ENCODE measurements around the gene LRRC2.

The LRRC2 gene

GRCh38 chr3:46504789-46505188 lies 61.3 kb downstream of the LRRC2 start:
- no peaks in the 10 kb centered on the region for H3K4me1 ChIP-seq (ENCODE audit: control insufficient read depth, insufficient read depth, low read depth, low read length)
- no peak overlapping the region for H3K4me2 ChIP-seq (ENCODE audit: low read length, poor library complexity, severe bottlenecking)
- peaks cover 0 to under 1% of the 10 kb centered on the region in 2 experiments for H3K27me3 ChIP-seq (ENCODE audit: control insufficient read depth in 1 of 2, insufficient read depth in 1 of 2, low read length in 2 of 2)
- no peak for DNase-seq
- no peaks in the 10 kb centered on the region for H3K36me3 ChIP-seq (ENCODE audit: control insufficient read depth in 1 of 2, insufficient read depth in 2 of 2, low read depth in 1 of 2, low read length in 2 of 2)
- no peak overlapping the region for H2BK15ac ChIP-seq (ENCODE audit: low read depth, poor library complexity, severe bottlenecking)
- WGBS: 90% methylated on average over 5 of the region's 5 CpGs
- no peak overlapping the region for H2BK12ac ChIP-seq (ENCODE audit: low read length in 2 of 2)
- H2AFZ ChIP-seq (ENCODE audit: low read depth, low read length): no peak overlapping the region
- no peak overlapping the region for H3K9ac ChIP-seq (ENCODE audit: low read length)
- H2AK5ac ChIP-seq (ENCODE audit: low read length, severe bottlenecking): no peak overlapping the region
- no peak overlapping the region for H3K4me3 ChIP-seq (ENCODE audit: insufficient read depth in 1 of 2, low read depth in 1 of 2, low read length in 2 of 2)
- no peak overlapping the region for H4K8ac ChIP-seq (ENCODE audit: low read length)
- H3K9me3 ChIP-seq (ENCODE audit: control insufficient read depth, low read length): no peaks in the 10 kb centered on the region
- no peak overlapping the region for H3K4ac ChIP-seq (ENCODE audit: low read depth in 1 of 2, low read length in 2 of 2)
- H3K79me1 ChIP-seq (replicated peaks; ENCODE audit: low read length, poor library complexity, severe bottlenecking): no peaks in the 10 kb centered on the region
- no peak overlapping the region for H3K23ac ChIP-seq (ENCODE audit: low read length in 2 of 2)
- H3K18ac ChIP-seq (ENCODE audit: low read depth in 1 of 2, low read length in 2 of 2): no peak overlapping the region
- no peak overlapping the region for H3K14ac ChIP-seq (ENCODE audit: low read length in 2 of 2)
- H2BK5ac ChIP-seq (ENCODE audit: low read depth, low read length, poor library complexity, severe bottlenecking): no peak overlapping the region
- H4K91ac ChIP-seq (ENCODE audit: low read length): no peak overlapping the region
- H2BK120ac ChIP-seq (ENCODE audit: low read depth, low read length): no peak overlapping the region
- no peak overlapping the region for H3K27ac ChIP-seq (ENCODE audit: low read length, poor library complexity, severe bottlenecking)

GRCh38 chr3:46503200-46503874 lies 62.8 kb downstream of the LRRC2 start:
- Histone ChIP-seq H2AFZ (ENCODE audit: low read depth, low read length) (no peak overlapping the region), H3K4ac (ENCODE audit: low read depth in 1 of 2, low read length in 2 of 2) (no peak overlapping the region), H2BK15ac (ENCODE audit: low read depth, poor library complexity, severe bottlenecking) (no peak overlapping the region), H2BK120ac (ENCODE audit: low read depth, low read length) (no peak overlapping the region), H3K23ac (ENCODE audit: low read length in 2 of 2) (no peak overlapping the region), H3K36me3 (ENCODE audit: control insufficient read depth in 1 of 2, insufficient read depth in 2 of 2, low read depth in 1 of 2, low read length in 2 of 2) (no peaks in the 10 kb centered on the region), H3K9me3 (ENCODE audit: control insufficient read depth, low read length) (no peaks in the 10 kb centered on the region), H3K27me3 (ENCODE audit: control insufficient read depth in 1 of 2, insufficient read depth in 1 of 2, low read length in 2 of 2) (peaks cover 0 to 5% of the 10 kb centered on the region in 2 experiments), H3K4me3 (ENCODE audit: insufficient read depth in 1 of 2, low read depth in 1 of 2, low read length in 2 of 2) (no peak overlapping the region), H3K18ac (ENCODE audit: low read depth in 1 of 2, low read length in 2 of 2) (no peak overlapping the region), H2BK12ac (ENCODE audit: low read length in 2 of 2) (no peak overlapping the region), H3K4me1 (ENCODE audit: control insufficient read depth, insufficient read depth, low read depth, low read length) (no peaks in the 10 kb centered on the region), H3K27ac (ENCODE audit: low read length, poor library complexity, severe bottlenecking) (no peak overlapping the region), H4K8ac (ENCODE audit: low read length) (no peak overlapping the region), H3K79me1 (replicated peaks; ENCODE audit: low read length, poor library complexity, severe bottlenecking) (no peaks in the 10 kb centered on the region), H3K9ac (ENCODE audit: low read length) (no peak overlapping the region), H2AK5ac (ENCODE audit: low read length, severe bottlenecking) (no peak overlapping the region), H4K91ac (ENCODE audit: low read length) (no peak overlapping the region), H3K14ac (ENCODE audit: low read length in 2 of 2) (no peak overlapping the region), H3K4me2 (ENCODE audit: low read length, poor library complexity, severe bottlenecking) (no peak overlapping the region), H2BK5ac (ENCODE audit: low read depth, low read length, poor library complexity, severe bottlenecking) (no peak overlapping the region)
- DNase-seq: no peak
- whole genome bisulfite sequencing: 87% methylated on average over 7 of the region's 7 CpGs

- H2AFZ ChIP-seq (ENCODE audit: low read depth, low read length): no peak overlapping the region
- no peak overlapping the region for H2AK5ac ChIP-seq (ENCODE audit: low read length, severe bottlenecking)
Observed at GRCh38 chr3:46501702-46502101, 64.4 kb downstream of the LRRC2 start.

GRCh38 chr3:46500656-46501635 lies 65.2 kb downstream of the LRRC2 start:
- Histone ChIP-seq H2BK15ac (ENCODE audit: low read depth, poor library complexity, severe bottlenecking) (no peak overlapping the region), H4K91ac (ENCODE audit: low read length) (no peak overlapping the region), H4K8ac (ENCODE audit: low read length) (no peak overlapping the region), H3K4me2 (ENCODE audit: low read length, poor library complexity, severe bottlenecking) (no peak overlapping the region), H2BK5ac (ENCODE audit: low read depth, low read length, poor library complexity, severe bottlenecking) (no peak overlapping the region), H3K4ac (ENCODE audit: low read depth in 1 of 2, low read length in 2 of 2) (no peak overlapping the region), H3K23ac (ENCODE audit: low read length in 2 of 2) (no peak overlapping the region), H3K14ac (ENCODE audit: low read length in 2 of 2) (no peak overlapping the region), H3K27me3 (ENCODE audit: control insufficient read depth in 1 of 2, insufficient read depth in 1 of 2, low read length in 2 of 2) (peaks cover 0 to 18% of the 10 kb centered on the region in 2 experiments), H3K79me1 (replicated peaks; ENCODE audit: low read length, poor library complexity, severe bottlenecking) (no peaks in the 10 kb centered on the region), H2AFZ (ENCODE audit: low read depth, low read length) (no peak overlapping the region), H3K9ac (ENCODE audit: low read length) (peak overlapping the region; percentile 22), H2BK12ac (ENCODE audit: low read length in 2 of 2) (no peak overlapping the region), H3K36me3 (ENCODE audit: control insufficient read depth in 1 of 2, insufficient read depth in 2 of 2, low read depth in 1 of 2, low read length in 2 of 2) (no peaks in the 10 kb centered on the region), H2BK120ac (ENCODE audit: low read depth, low read length) (no peak overlapping the region), H3K4me3 (ENCODE audit: insufficient read depth in 1 of 2, low read depth in 1 of 2, low read length in 2 of 2) (peak overlapping the region in 1 of 2 experiments; percentile 19), H3K4me1 (ENCODE audit: control insufficient read depth, insufficient read depth, low read depth, low read length) (peaks cover under 1% of the 10 kb centered on the region), H3K9me3 (ENCODE audit: control insufficient read depth, low read length) (no peaks in the 10 kb centered on the region), H3K27ac (ENCODE audit: low read length, poor library complexity, severe bottlenecking) (no peak overlapping the region), H3K18ac (ENCODE audit: low read depth in 1 of 2, low read length in 2 of 2) (no peak overlapping the region), H2AK5ac (ENCODE audit: low read length, severe bottlenecking) (no peak overlapping the region)
- 54% methylated on average over 3 of the region's 5 CpGs for WGBS
- DNase-seq: no peak

More at GRCh38 chr3:46501702-46502101, 64.4 kb downstream of the LRRC2 start:
- Histone ChIP-seq H4K8ac (ENCODE audit: low read length) (no peak overlapping the region), H3K18ac (ENCODE audit: low read depth in 1 of 2, low read length in 2 of 2) (no peak overlapping the region), H3K27me3 (ENCODE audit: control insufficient read depth in 1 of 2, insufficient read depth in 1 of 2, low read length in 2 of 2) (peaks cover 0 to 18% of the 10 kb centered on the region in 2 experiments), H3K27ac (ENCODE audit: low read length, poor library complexity, severe bottlenecking) (no peak overlapping the region), H4K91ac (ENCODE audit: low read length) (no peak overlapping the region), H3K4me1 (ENCODE audit: control insufficient read depth, insufficient read depth, low read depth, low read length) (no peaks in the 10 kb centered on the region), H3K14ac (ENCODE audit: low read length in 2 of 2) (no peak overlapping the region), H3K9ac (ENCODE audit: low read length) (no peak overlapping the region), H3K79me1 (replicated peaks; ENCODE audit: low read length, poor library complexity, severe bottlenecking) (no peaks in the 10 kb centered on the region), H3K4ac (ENCODE audit: low read depth in 1 of 2, low read length in 2 of 2) (no peak overlapping the region), H3K9me3 (ENCODE audit: control insufficient read depth, low read length) (no peaks in the 10 kb centered on the region), H2BK120ac (ENCODE audit: low read depth, low read length) (no peak overlapping the region), H2BK15ac (ENCODE audit: low read depth, poor library complexity, severe bottlenecking) (no peak overlapping the region), H3K4me3 (ENCODE audit: insufficient read depth in 1 of 2, low read depth in 1 of 2, low read length in 2 of 2) (no peak overlapping the region), H3K4me2 (ENCODE audit: low read length, poor library complexity, severe bottlenecking) (no peak overlapping the region), H3K23ac (ENCODE audit: low read length in 2 of 2) (no peak overlapping the region), H2BK5ac (ENCODE audit: low read depth, low read length, poor library complexity, severe bottlenecking) (no peak overlapping the region), H3K36me3 (ENCODE audit: control insufficient read depth in 1 of 2, insufficient read depth in 2 of 2, low read depth in 1 of 2, low read length in 2 of 2) (no peaks in the 10 kb centered on the region), H2BK12ac (ENCODE audit: low read length in 2 of 2) (no peak overlapping the region)
- 61% methylated on average over 4 of the region's 4 CpGs for WGBS
- DNase-seq: no peak
